GM19463 (cell line): ENCODE measurements around the gene ALG9.

Experiments used
- ATAC-seq: cut with Tn5 transposase; IDR thresholded peaks from one replicate; pipeline ENCODE4 v1.9.1; 2021; ENCODE audit warnings: mild to moderate bottlenecking, moderate library complexity; ENCODE audit not compliant: unreplicated experiment

The ALG9 gene

GRCh38 chr11:111736621-111737443, 134.5 kb downstream of the ALG9 start:
- no peak for ATAC-seq
